Activated naive CD4-positive, alpha-beta T cell (primary cell): ENCODE results near the gene SPC24.
"Not testable (repeated sequence)": the region's sequence is repeated elsewhere in the genome, so short reads cannot be mapped to it uniquely, and the experiment has no call there.

Experiments
- DNase-seq, 4 experiments: peaks; one replicate each; lab custom pipeline; 2025; lab: John Stamatoyannopoulos, UW

Gene SPC24

DNA sequence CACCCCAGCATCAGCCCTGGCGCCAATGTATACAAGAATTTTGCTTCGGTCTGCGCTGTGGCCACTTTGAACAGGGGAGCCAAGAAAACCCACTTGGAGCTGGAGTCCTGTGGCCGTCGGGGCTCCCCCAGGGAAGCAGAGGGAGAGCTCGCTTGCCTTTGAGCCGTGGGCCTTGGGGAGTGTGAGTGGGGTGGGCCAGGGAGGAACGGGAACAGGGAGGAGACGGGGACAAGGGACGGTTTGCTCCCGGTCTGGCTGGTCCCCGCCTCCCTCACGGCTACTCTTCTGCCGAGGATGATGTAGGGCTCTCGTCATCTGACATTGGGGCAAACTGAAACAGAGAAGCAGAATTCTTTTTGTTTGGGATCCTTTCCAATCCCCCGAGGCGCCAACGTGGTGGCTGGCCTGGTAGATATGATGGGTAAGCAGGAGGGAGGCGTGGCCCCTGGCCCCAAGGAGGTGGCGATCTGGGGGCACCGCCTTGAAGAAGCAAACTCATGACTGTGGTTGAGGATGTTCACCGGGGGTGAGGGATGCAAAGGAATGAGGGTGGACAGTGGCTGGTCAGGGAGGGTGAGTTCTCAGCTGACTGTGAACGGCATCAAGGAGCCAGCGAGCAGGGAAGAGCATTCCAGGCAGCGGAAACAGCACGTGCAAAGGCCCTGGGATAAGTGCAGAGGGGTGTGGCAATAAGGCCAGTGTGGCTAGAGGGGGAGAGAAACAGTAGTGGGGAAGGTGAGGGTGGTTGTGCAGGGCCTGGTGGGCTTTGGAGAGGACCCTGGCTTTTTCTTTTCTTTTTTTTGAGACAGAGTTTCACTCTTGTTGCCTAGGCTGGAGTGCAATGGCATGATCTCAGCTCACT lies 10.9 kb upstream of the SPC24 start:
- no peak for DNase-seq

- no peak for DNase-seq
Observed at GRCh38 chr19:11165486-11166030, 10.0 kb upstream of the SPC24 start.

DNA sequence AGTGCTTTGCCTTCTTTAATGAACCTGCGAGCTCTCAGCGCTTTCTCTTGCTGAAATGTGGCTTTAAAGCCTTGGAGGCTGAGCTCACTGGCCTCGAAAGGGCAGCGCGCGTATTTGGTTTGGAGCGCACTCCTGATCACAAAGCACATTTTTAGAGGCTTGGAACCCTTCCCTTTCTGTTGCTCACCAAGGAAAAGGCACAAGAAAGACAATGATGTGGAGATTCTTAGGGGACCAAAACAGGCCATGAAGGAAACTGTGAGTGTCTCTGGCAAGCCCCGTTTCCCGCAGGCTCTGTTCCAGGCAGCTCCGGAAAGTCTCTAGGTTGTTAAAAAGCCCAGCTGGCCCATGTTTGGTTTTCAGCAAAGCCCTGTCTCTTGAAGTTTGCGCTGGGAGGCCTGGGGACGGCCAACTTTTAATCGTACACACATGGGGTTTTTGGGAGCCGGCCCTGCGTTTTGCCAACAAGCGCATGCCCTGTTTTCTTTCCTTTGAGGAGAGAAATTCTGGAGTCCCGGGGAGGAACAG lies 9.4 kb upstream of the SPC24 start:
- DNase-seq = no peak

- DNase-seq = no peak
Observed at GRCh38 chr19:11164296-11164695, 8.7 kb upstream of the SPC24 start.

DNA sequence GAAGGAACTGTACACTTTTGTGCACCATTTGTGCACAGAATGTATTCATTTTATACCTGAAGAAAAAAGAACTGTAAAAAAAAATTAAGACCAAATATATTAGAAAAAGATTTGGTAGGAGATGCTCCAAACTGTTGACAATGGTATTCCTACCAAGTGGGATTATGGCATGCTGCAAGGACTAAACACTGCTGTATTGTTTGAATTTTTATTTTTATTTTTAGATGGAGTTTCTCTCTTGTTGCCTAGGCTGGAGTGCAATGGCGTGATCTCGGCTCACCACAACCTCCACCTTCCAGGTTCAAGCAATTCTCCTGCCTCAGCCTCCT lies 4.8 kb upstream of the SPC24 start:
- not testable (repeated sequence) for DNase-seq

DNA sequence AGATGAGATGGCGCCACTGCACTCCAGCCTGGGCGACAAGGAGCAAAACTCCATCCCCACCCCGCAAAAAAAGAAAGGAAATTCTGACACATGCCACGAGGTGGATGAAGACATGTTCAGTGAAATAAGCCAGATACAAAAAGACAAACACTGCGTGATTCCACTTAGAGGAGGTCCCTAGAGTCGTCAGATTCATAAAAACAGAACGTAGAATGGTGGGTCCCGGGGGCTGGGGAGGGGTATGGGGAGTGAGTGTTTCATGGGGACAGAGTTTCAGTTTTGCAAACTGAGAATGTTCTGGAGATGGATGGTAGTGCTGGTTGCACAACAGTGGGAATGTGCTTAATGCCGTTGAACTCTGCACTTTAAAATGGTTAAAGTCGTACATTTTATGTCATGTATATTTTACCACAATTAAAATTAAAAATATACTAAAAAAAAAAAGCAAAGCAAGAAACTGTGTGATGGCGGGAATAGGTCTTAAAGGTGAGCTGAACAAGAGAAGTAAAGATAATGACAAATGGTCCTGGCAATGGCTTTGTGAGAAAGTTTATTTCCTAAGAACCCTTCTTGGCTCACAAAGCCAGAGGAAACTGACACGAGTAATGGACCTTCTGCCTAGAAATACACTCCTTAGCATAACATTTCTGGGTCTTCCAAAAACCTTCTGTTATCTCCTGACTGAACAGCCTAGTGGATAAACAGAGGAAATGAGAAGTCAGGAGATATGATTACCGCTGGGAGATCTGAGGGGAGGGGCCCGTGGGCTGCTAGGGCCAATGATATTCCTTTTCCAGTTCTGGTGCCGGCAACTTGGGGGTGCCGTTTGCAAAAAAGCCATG lies 4.2 kb upstream of the SPC24 start:
- DNase-seq = no peak

GRCh38 chr19:11154683-11155047 lies 917 bp downstream of the SPC24 start:
- no peak for DNase-seq

DNA sequence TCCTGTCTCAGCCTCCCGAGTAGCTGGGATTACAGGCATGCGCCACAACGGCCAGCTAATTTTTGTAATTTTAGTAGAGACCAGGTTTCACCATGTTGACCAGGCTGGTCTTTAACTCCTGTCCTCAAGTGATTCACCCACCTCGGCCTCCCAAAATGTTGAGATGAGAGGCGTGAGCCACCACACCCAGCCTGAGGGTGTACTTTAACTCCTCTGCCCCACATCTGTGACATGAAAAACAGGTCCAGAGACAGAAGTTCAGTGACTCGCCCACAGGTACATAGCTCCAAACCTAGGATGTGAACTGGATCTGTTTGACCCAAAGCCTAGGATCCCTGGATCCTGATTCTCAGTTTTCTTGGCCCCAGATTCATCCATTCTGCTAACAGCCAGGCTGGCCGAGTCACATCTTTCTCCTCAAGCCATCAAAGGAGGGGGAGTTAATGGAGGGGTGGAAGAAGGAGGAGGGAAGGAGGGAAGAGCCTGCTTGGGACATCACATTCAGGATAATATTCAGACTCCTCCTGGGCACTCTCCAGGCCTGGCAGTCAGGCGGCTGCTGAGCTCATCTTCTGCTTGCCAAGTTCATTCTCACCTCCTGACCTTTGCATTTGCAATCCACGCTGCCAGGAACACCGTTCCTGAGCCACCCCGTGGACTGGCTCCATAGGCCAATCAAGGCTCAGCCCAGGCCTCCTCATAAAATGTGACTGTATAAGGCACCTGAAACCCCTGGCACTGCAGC lies 3.1 kb downstream of the SPC24 start:
- no peak for DNase-seq

DNA sequence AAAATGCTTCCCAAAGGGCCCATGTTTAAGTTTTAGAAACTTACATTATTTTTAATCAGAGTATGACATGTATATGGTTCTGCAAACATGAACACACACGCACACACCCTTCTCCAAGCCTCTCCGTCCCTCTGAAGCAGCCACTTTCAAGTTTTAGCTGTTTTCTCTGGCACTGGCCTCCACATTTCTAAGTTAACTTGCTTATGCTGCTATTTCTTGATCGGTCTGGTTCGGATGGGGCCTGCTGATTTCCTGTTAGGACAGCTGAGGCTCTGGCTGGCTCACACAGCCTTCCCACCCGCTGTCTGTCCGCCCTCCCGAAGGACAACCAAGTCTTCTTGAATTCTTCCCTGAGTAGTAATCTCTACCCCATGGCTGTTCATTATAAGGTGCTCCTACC lies 4.4 kb downstream of the SPC24 start:
- DNase-seq = no peak

DNA sequence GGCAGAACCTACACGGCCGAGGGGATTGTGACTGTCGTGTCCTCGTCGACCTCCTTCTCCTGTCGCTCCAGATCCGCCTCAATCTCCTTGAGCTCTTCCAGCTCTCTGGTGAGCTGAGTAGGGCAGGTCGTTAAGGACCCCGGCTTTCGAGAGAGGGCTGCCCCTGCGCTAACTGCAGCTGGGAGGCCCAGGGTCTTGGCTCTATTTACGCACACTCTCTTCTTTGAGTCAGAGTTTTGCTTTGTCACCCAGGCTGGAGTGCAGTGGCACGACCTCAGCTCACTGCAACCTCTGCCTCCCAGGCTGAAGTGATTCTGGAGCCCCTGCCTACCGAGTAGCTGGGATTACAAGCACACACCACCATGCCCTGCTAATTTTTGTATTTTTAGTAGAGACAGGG lies 7.6 kb downstream of the SPC24 start:
- no peak for DNase-seq

DNA sequence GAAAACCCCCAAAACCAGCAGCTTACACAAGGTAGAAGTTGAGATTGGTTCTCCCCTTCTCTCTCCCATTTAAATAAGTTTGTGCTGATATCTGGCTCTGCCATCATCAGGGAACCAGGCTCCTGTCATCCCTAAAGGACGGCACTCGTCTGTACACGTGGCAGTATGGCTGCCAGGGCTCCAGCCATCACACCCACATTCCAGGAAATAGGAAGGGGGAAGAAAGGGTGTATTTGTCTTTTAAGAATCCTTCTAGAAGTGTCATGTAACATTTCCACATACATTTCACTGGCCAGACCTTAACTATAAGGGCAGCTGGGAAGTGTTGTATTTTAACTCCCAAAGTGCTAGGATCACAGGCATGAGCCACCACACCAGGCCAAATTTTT lies 10.1 kb downstream of the SPC24 start:
- no peak for DNase-seq

DNA sequence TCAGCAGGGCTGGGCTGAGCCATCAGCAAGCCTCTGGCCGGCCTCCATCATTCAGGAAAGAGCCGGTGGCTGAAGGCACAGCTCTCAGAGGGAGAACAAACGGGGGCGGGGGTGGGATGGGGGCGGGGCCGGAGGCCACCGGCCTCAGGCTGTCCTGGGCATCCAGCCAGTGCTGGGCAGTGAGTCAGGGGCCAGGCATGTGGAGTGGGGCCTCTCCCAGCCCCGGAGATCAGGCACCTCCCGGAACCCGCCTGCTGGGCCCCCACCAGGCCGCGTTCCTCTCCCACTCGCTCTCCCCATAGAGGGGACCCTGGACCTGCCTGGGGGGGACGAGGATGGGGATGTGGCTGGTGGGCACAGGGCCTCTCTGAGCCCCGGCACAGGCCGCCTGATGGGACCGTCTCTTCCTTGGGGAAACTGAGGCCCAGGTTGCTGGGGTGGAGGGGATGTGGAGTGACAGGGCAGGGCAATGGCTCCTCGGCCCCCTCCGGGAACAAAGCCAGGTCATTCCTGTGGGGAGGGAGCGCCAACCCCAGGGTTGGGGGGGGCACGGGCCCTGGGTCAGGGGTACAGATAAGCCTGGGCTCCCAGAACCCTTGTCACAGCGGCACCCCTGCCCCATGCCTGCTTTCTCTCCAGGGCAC lies 12.9 kb downstream of the SPC24 start:
- no peak for DNase-seq

DNA sequence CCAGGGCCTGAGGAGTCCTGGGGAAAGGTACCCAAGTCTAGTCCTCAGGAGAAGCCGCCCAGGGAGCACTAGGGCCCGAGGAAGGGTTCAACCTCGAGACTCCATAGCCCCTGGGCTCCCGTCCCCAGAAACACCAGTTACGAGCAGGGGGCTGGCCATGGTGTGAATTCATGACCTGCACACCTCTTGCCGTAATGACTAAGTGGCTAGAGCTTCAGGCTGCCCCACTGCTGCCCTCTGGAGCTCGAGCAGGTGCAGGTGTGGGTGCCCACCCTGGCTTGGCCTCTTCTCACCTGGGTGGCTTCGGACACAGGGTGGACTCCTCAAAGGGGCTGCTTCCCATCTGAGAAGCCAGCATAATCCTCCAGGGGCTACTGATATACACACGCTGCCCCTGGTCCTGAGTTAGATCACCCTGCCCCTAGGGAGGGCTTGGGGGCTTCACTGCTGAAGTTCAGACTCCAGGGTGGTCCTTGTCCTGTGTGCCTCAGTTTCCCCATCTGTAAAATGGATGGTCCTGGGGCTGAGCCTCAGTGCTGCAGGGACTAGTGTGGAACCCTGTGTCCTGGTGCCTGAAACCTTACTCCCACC lies 13.6 kb downstream of the SPC24 start:
- no peak for DNase-seq

- no peak for DNase-seq
Observed at GRCh38 chr19:11140896-11141295, 14.7 kb downstream of the SPC24 start.

DNA sequence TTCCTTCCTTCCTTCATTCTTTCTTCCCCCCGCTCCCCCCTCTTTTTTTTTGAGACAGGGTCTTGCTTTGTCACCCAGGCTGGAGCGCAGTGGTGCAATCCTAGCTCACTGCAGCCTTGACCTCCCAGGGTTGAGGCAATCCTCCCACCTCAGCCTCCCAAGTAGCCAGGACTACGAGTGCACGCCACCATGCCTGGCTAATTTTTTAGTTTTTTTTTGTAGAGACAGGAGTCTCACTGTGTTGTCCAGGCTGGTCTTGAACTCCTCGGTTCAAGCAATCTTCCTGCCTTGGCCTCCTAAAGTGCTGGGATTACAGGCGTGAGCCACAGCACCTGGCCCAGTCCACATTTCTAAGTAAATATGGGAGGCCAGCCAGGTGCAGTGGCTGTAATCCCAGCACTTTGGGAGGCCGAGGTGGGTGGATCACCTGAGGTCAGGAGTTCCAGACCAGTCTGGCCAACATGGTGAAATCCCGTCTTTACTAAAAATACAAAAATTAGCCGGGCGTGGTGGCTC lies 15.5 kb downstream of the SPC24 start:
- not testable (repeated sequence) for DNase-seq

DNA sequence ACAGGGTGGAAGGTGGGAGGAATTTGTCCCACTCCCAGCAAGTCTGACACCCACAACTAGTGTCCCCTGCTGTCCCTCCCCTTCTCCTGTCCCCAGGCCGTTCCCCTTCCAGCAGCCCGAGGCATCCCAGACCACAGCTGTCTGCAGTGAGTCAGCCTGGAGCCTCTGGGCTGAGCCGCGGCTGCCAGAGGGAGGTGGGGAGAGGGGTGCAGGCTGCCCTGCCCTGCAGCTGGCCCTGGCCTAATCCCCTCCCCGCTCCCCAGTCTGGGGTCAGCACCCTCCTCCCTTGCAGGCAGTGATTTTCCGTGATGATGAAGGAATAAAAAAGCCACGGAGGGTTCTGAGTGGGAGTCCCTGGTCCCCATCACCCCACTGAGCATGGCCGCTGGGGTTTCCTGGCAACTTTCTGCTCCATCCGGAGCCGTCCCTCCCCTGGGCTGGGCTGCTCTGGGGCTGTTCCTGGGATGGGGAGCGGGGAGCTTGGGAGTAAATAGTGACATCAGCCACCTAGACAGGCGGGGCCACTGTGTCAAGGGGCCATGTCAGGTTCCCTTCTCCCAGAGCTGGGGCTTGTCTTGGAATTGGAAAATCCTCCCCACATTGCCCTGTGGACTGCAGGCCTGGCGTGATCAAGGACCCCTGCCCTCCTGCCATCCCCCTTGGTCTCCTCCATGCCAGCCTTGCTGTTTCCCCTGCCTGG lies 16.8 kb downstream of the SPC24 start:
- no peak for DNase-seq

DNA sequence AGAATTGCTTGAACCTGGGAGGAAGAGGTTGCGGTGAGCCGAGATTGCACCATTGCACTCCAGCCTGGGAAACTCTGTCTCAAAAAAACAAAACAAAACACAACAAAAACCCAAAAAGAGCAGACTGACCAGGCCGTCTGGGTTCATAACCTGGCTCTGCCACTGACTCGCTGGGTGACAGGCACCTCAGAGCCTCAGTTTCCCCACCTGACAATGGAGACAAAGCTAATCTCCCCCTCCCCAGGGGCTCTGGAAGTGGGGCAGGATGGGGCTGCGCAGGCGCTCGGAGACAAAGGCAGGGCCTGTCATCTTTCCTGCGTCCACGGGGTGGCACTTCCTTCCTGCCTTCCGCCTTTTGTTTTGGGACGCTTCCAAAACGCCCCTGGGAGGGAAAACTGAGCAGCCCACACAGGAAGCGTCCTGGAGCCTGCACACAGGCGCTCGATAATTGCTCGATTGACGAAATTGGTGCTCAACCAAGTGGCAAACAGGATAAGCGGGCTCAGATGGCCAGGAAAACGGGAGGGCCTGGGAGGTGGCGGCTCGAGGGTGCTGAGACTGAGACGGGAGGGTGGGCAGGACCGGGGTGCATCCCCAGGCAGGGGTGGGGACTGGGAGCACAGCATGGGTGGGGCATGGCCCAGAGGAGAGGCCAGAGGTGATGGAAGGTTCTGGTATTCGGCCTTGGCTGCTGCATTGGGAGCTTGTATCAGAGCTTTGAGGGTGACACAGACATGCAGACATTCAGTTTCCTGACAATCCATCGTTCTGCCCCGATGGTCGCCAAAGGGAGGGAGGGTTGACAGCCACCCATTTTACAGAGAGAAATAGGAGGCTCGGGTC lies 17.8 kb downstream of the SPC24 start:
- peak in 3 of 4 experiments; percentile 8 to 35 (median 9) for DNase-seq

- no peak for DNase-seq
Observed at GRCh38 chr19:11136400-11137101, 19.0 kb downstream of the SPC24 start.

DNA sequence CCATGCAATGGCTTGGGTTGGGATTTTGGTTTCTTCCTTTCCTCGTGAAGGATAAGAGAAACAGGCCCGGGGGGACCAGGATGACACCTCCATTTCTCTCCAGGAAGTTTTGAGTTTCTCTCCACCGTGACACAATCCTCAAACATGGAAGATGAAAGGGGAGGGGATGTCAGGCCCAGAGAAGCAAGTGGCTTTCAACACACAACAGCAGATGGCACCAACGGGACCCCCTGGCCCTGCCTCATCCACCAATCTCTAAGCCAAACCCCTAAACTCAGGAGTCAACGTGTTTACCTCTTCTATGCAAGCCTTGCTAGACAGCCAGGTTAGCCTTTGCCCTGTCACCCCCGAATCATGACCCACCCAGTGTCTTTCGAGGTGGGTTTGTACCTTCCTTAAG lies 24.1 kb downstream of the SPC24 start:
- no peak for DNase-seq
